ENCODE results near the gene SEC31A.
A peak's percentile ranks its signal among the peaks of the same experiment; 100 is the strongest.

The SEC31A gene

GRCh38 chr4:82886147-82886942 lies 4.6 kb downstream of the SEC31A start:
- H3K4me1 ChIP-seq (ENCODE audit: control insufficient read depth, insufficient read depth, low read length), result peaks cover 7% of the 10 kb centered on the region; the same call in 1 of the 2 replicates
- no peak overlapping the region for H3K4me3 ChIP-seq (ENCODE audit: low read depth, low read length)
- POLR2A ChIA-PET, result interaction anchor here (1.5 kb wide), 1 partner anchor 14 kb away, joined by 4 read pairs; the partner anchor contains the start of gene THAP9
- no peak overlapping the region for H3K27ac ChIP-seq (ENCODE audit: extremely low read depth, low read depth, low read length)
- TF ChIP-seq ZNF629 (tag by site-specific recombination; IDR thresholded peaks at IDR 0.05) (no peak), PRDM10 (tag by site-specific recombination; IDR thresholded peaks at IDR 0.05) (peak; percentile 50), TCF7L2 (IDR thresholded peaks at IDR 0.05; ENCODE audit: borderline replicate concordance, low read depth, low read length) (no peak), ZNF701 (tag by site-specific recombination; IDR thresholded peaks at IDR 0.05) (no peak), ZNF148 (tag by site-specific recombination; IDR thresholded peaks at IDR 0.05; ENCODE audit: borderline replicate concordance) (no peak), ZNF596 (tag by site-specific recombination; IDR thresholded peaks at IDR 0.05) (no peak), AEBP2 (tag by site-specific recombination; IDR thresholded peaks at IDR 0.05; ENCODE audit: borderline replicate concordance) (no peak), ZNF18 (tag by site-specific recombination; IDR thresholded peaks at IDR 0.05) (no peak), HOXC10 (CRISPR knock-in tag; IDR thresholded peaks at IDR 0.05) (no peak), ZNF513 (tag by site-specific recombination; IDR thresholded peaks at IDR 0.05) (peak; percentile 16; the same call in 1 of the 2 replicates), ZNF324 (tag by site-specific recombination; IDR thresholded peaks at IDR 0.05) (no peak), GLI4 (tag by site-specific recombination; IDR thresholded peaks at IDR 0.05) (no peak), ZNF19 (tag by site-specific recombination; IDR thresholded peaks at IDR 0.05; ENCODE audit: low read depth) (no peak), ZNF473 (tag by site-specific recombination; IDR thresholded peaks at IDR 0.05) (no peak), ZNF521 (tag by site-specific recombination; IDR thresholded peaks at IDR 0.05) (no peak), ZNF146 (tag by site-specific recombination; IDR thresholded peaks at IDR 0.05) (no peak), PRDM4 (tag by site-specific recombination; IDR thresholded peaks at IDR 0.05) (no peak), ZNF626 (tag by site-specific recombination; IDR thresholded peaks at IDR 0.05) (no peak), ZNF16 (tag by site-specific recombination; IDR thresholded peaks at IDR 0.05; ENCODE audit: low read depth) (no peak), ATF2 (tag by site-specific recombination; IDR thresholded peaks at IDR 0.05; ENCODE audit: low read depth) (peak; percentile 78), WT1 (tag by site-specific recombination; IDR thresholded peaks at IDR 0.05) (no peak), ZXDB (tag by site-specific recombination; IDR thresholded peaks at IDR 0.05) (no peak)
- CTCF ChIA-PET, result interaction anchor here (0.7 to 0.9 kb wide), 2 partner anchors 10 to 34 kb away, joined by 3 to 7 read pairs; no protein-coding TSS in a partner anchor
- H3K36me3 ChIP-seq (ENCODE audit: control insufficient read depth in 2 of 2, insufficient read depth in 1 of 2, low read length in 2 of 2), result peaks cover 0 to 4% of the 10 kb centered on the region in 2 experiments; a peak in 2 of 3 replicates
- no peaks in the 10 kb centered on the region for H3K9me3 ChIP-seq (ENCODE audit: control insufficient read depth, insufficient read depth, low read depth, low read length)
